G401.6 (cell line): ENCODE measurements around the gene KHK.
"Not testable (repeated sequence)": the region's sequence is repeated elsewhere in the genome, so short reads cannot be mapped to it uniquely, and the experiment has no call there.

Experiments used
- FAIRE-seq: peaks from 2 replicates; lab custom pipeline; 2012; peaks lifted over from hg19 to GRCh38; lab: Jason Lieb, UNC

KHK gene

GRCh38 chr2:27097341-27097740 is 10.8 kb downstream of the KHK start:
- FAIRE-seq = no peak

GRCh38 chr2:27099334-27099955 is 12.9 kb downstream of the KHK start:
- no peak for FAIRE-seq

GRCh38 chr2:27100036-27100435 is 13.5 kb downstream of the KHK start:
- FAIRE-seq = no peak

GRCh38 chr2:27102329-27102728 is 15.8 kb downstream of the KHK start:
- FAIRE-seq = no peak

- no peak for FAIRE-seq
Measured at GRCh38 chr2:27105981-27106380, 19.4 kb downstream of the KHK start.

GRCh38 chr2:27108221-27108620 is 21.6 kb downstream of the KHK start:
- no peak for FAIRE-seq

- FAIRE-seq = no peak
Measured at GRCh38 chr2:27109083-27109482, 22.5 kb downstream of the KHK start.

GRCh38 chr2:27110603-27111352 is 24.2 kb downstream of the KHK start:
- not testable (repeated sequence) for FAIRE-seq

- FAIRE-seq = not testable (repeated sequence)
Measured at GRCh38 chr2:27111392-27112078, 25.0 kb downstream of the KHK start.

- FAIRE-seq = no peak
Measured at GRCh38 chr2:27115519-27115918, 28.9 kb downstream of the KHK start.

GRCh38 chr2:27117995-27118524 is 31.5 kb downstream of the KHK start:
- FAIRE-seq = no peak

- FAIRE-seq = no peak
Measured at GRCh38 chr2:27118525-27119329, 32.2 kb downstream of the KHK start, which contains the start of gene CGREF1. Gene CGREF1 (minus strand): TSS chr2:27119128. CDS start chr2:27104366, 14,762 bp downstream.

- FAIRE-seq = not testable (repeated sequence)
Measured at GRCh38 chr2:27119330-27119670, 32.7 kb downstream of the KHK start.

- no peak for FAIRE-seq
Measured at GRCh38 chr2:27121906-27122305, 35.3 kb downstream of the KHK start.

- no peak for FAIRE-seq
Measured at GRCh38 chr2:27122791-27123190, 36.2 kb downstream of the KHK start.

GRCh38 chr2:27123302-27124150 is 37.0 kb downstream of the KHK start, which contains the start of gene ABHD1:
Gene ABHD1 (plus strand): TSS chr2:27123815. CDS start chr2:27123949, 134 bp downstream.
- FAIRE-seq = no peak

- FAIRE-seq = no peak
Measured at GRCh38 chr2:27125104-27125503, 38.5 kb downstream of the KHK start.

- FAIRE-seq = no peak
Measured at GRCh38 chr2:27126252-27126710, 39.7 kb downstream of the KHK start.

GRCh38 chr2:27127883-27128667 is 41.5 kb downstream of the KHK start:
- no peak for FAIRE-seq
